HG03460 (cell line): ENCODE data around the gene NLRP6.
A peak's percentile ranks its signal among the peaks of the same experiment; 100 is the strongest.
"Not testable (repeated sequence)": the region's sequence is repeated elsewhere in the genome, so short reads cannot be mapped to it uniquely, and the experiment has no call there.

Source experiments
- ATAC-seq: cut with Tn5 transposase; IDR thresholded peaks from one replicate; pipeline ENCODE4 v1.9.1; 2021; ENCODE audit not compliant: unreplicated experiment

NLRP6 gene

GRCh38 chr11:281486-282161, 3.4 kb downstream of the NLRP6 start:
- ATAC-seq: no peak

DNA sequence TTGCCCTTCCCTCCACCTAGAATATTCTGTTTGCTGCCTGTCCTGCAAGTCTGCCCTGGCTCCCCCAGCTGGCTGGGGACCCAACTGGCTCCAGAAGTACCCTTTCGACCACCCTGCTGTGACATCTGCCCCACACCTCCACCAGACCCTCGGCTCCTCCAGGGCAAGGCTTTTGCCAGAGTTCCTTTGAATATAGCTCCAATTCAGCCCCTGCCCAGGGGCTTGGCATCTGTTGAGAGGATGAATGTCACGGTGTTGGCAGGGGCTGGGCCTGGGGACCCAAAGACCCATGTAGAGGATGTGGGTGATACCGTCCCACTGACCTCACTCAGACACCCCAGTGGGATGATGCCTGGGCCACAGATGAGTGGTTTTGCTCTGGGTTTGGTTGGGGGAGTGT, 4.0 kb downstream of the NLRP6 start:
- no peak for ATAC-seq

- no peak for ATAC-seq
Measured at GRCh38 chr11:282630-283360, 4.6 kb downstream of the NLRP6 start.

DNA sequence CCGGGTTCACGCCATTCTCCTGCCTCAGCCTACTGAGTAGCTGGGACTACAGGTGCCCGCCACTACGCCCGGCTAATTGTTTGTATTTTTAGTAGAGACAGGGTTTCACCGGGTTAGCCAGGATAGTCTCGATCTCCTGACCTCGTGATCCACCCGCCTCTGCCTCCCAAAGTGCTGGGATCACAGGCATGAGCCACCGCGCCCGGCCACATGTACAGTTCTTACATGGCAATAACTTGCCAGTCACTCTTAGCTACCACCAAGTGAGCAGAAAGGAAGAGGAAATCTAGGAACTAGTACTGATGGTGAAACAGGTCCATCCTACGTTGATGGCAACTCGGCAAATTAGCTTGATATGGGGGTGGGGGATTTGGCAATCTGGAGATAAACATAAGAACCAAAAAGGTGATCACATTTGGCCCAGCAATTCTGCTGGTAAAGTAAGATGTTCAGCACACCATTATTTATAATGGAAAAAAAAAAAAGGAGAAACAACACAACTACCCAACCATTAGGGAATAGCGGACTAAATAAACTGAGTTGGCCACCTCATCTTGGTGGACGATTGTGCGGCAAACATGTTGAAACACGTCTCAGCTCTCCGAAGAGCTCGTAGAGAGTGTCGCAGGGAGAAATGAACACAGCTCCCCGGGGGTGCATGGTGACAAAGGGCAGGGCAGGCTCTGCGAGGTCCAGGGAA, 5.3 kb downstream of the NLRP6 start:
- ATAC-seq: no peak

- ATAC-seq: no peak
Measured at GRCh38 chr11:284105-285020, 6.2 kb downstream of the NLRP6 start.

DNA sequence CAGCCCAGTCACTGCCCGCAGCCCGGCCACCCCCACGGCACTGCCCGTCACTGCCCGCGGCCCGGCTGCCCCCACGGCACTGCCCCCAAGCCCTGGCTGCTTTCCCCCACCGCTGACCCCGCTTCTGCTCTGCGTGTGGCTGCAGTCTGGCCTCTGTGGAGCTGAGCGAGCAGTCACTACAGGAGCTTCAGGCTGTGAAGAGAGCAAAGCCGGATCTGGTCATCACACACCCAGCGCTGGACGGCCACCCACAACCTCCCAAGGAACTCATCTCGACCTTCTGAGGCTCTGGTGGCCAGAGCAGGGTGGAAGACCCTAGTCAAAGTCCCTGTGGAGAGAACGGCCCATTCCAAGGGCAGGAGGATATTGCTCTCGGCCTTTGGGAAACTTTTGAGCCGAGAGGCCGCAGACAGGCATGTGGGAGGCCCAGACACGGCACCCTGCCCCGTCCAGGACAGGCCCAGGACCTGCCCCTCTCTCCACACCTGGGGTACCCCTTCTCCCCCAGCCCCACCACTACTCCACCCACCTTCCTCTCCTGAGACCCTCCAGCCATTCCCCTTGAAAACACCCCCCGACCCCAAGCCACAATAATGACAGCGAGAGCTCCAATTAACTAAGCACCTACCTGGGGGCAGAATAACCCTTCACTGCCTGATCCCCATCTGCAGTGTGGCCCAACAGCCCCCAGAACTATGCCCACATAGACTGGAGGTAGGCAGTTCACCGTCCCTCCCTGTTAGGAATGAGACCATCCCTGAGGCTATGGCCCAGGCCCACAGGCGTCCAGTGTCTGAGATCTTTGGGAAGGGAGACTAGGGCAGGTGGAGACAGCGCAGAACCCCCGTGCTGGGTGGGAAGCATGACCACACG, 7.0 kb downstream of the NLRP6 start:
- no peak for ATAC-seq

DNA sequence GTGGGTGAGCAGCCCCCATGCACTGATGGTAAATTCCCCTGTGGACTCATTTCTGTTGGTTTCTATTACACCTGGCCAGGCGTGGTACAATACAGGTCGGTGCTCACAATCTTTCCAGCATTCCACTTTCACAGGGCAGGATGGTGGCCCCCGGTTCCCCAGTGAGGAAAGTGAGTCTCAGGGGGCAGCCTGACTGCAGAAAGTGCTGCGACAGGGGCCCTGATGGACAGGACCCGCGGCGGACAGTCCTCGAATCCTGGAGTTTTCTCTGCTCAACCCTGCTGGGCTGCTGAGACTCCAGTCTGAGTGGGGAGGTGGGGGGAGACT, 7.7 kb downstream of the NLRP6 start:
- no peak for ATAC-seq

- not testable (repeated sequence) for ATAC-seq
Measured at GRCh38 chr11:286977-287820, 9.0 kb downstream of the NLRP6 start.

- ATAC-seq: no peak
Measured at GRCh38 chr11:287821-288477, 9.7 kb downstream of the NLRP6 start.

DNA sequence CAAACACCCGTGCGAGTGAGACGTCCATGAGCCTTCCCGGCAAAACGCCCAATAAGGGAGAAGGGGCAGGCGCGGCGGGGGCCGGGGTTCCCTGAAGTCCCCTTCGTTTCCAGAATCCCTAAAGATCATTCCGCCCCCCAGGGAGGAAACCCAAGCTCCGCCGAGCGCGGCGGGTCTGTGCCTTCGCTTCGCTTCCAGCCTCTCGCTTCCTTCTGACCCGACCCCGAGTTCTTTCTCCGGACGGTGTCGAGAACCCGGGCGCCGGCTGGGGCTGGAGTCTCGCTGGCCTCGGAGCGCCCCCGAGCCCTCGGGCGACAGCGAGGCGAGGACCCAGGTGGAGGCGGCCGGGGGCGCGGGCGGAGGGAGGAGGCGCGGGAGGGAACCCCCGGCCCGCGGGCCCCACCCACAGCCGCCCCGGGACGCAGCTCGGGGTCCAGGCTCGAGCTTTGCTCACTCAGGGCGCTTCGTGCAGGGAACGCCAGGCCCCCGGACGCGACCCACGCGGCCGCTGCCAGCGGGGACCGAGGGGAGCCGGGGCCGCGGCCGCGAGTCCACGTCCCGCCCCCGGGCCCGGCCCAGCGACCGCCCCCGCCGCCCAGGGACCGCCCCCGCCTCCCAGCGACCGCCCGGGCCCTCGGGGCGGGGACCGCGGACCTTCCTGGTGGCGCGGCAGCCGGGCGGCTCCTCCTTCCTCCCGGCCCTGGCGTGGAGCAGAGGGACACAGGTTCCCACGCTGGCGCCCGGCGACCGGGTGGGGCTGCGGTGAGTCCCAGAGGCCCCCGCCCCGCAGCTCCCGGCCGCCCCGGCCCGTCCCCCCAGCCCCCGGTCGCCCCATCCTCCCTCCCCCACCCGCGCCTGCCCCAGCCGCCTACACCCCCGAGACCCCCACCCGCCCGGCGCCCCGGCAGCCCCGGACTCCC, 10.5 kb downstream of the NLRP6 start, which contains the start of gene PGGHG:
Gene PGGHG, plus strand, starts transcription at position 649 of the 920 bp plus-strand sequence. CDS start 691 bp downstream, outside the sequence.
- ATAC-seq: peak; percentile 77

DNA sequence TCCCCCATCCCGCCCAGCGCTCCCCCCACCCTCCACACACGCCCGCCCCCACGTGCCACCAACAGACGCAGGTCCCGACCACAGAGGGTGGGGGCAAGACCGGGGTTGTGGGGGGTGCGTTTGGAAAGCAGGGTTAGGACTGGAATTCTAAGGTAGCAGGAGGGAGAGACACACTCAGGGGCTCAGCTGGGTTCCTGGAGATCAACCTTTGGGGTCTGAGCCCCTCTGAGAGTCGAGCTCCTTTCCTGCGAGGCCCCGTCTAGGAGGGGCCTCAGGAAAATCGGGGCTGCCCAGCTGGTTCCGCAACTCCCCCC, 11.1 kb downstream of the NLRP6 start:
- no peak for ATAC-seq

DNA sequence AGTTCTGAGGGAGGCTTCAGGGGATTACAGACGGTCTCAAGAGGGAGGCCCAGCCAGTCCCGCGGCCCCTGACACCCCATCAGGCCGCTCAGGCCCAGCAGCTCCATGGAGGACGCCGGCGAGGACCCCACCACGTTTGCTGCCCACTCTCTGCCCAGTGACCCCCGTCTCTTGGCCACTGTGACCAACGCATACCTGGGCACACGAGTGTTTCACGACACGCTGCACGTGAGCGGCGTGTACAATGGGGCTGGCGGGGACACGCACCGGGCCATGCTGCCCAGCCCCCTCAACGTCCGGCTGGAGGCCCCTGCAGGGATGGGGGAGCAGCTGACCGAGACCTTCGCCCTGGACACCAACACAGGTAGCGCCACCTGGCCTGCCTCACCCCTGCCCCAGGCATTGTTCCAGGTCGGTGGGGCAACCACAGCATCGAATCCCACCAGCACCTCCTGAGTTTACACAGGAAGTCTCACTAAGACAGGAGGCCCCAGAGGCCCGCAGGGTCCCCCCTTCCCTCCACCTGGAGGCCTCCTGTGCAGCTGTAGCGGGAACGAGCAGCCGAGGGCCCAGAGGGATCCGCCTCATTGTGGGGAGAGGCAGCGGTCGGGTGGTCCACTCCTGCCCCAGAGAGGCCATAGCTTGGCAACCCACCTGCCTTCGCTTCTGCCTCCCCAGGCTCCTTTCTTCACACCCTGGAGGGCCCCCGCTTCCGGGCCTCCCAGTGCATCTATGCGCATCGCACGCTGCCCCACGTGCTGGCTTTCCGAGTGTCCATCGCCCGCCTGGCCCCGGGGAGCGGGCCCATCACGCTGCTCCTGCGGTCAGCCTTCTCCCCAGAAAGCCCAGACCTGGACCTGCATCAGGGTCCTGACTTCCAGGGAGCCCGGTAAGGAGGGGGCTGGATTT, 11.8 kb downstream of the NLRP6 start:
- ATAC-seq: no peak

DNA sequence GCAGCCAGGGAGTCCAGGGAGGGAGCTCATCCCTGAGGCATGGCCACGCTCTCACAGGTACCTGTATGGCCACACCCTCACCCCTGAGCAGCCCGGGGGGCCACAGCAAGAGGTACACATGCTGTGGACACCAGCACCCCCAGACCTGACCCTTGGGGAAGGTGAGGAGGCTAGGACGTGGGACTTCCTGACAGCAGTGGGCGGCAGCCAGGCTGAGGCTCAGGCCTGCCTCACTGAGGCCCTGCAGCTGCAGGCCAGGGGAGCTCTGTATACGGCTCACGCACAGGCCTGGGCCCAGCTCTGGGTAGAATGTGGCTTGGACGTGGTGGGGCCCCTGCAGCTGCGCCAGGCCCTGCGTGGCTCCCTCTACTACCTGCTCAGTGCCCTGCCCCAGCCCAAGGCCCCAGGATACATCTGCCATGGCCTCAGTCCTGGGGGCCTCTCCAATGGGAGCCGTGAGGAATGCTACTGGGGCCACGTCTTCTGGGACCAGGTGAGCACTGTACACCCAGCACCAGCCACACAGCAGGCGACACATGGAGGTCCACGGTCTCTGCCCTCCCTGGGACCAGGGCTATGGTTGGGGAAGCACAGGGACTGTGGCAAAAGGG, 12.5 kb downstream of the NLRP6 start:
- ATAC-seq: no peak

DNA sequence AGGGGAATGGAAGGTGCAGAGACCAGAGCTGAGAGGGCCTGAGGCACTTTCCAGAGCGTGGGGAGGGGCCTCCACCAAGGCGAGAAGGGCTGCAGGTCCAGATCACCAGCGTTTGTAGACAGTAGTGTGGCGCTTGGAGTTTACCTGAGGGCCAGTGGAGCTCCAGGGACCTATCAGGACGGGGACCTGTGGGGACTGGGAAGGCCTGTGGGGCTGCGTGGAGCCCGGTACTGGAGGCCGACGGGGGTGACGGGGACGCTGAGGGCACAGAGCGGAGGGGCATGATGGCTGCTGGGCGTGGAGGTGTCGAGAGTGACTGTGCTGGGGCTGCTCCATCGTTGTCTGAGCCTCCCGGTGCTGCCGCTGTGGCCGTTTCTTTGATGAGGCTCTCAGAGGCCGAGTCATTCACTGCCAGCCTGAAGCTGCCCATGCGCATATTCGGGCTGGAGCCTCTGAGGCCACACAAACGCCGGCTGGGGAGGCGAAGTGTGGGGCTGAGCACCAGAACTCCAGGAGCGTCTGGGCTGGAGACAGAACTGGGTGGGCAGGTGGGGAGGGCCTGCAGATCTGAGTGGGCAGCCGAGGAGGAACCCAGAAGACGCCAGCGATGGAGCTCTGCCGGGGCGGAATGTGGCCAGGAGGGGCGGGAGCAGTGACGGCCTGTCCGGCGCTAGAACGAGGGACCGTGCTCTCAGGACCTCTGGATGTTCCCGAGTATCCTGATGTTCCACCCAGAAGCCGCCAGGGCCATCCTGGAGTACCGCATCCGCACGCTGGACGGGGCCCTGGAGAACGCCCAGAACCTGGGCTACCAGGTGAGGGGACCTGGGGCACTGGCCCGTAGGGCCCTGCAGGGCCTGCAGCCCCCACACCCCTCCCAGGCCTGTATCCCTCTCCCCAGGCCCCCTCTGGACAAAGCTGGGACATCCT, 13.3 kb downstream of the NLRP6 start:
- ATAC-seq: no peak
